WTC11 (cell line): ENCODE results near the gene HECW1. TPM values are rescaled to one million over a fixed set of nuclear protein-coding genes. Genes with fewer than 3 reads are reported as not detected.

Experiments used
- ATAC-seq: fragments of 200-7000 bp; cut with Tn5 transposase; 2 replicates; pipeline ENCODE4 v1.10.0; 2021; ENCODE audit warnings: mild to moderate bottlenecking, moderate library complexity
- CTCF ChIA-PET: fragments of 300-600 bp; sonication (Branson Sonifier 250); formaldehyde crosslinking; loops from one replicate; lab custom pipeline; 2021; ENCODE audit warnings: antibody characterized with exemption; lab: Charles Lee
- POLR2A ChIA-PET: fragments of 350-600 bp; sonication (Branson Sonifier 250); formaldehyde crosslinking; loops from one replicate; lab custom pipeline; 2021; ENCODE audit warnings: antibody characterized with exemption; lab: Charles Lee
- DNase-seq: peaks from one replicate; pipeline ENCODE4 v3.0.0; 2021; ENCODE audit warnings: low spot score
- H3K27ac Mint-ChIP-seq: 2 replicates; pipeline ENCODE4 v1.8.0; 2021; ENCODE audit warnings: mixed read lengths
- H3K27me3 Mint-ChIP-seq: 2 replicates; pipeline ENCODE4 v1.8.0; 2021; ENCODE audit warnings: low read depth, mild to moderate bottlenecking, moderate library complexity, mixed read lengths
- H3K36me3 Mint-ChIP-seq: 2 replicates; pipeline ENCODE4 v1.8.0; 2021; ENCODE audit warnings: mixed read lengths
- H3K4me1 Mint-ChIP-seq: 2 replicates; pipeline ENCODE4 v1.8.0; 2022; ENCODE audit warnings: mixed read lengths
- H3K4me3 Mint-ChIP-seq: 2 replicates; pipeline ENCODE4 v1.8.0; 2021; ENCODE audit warnings: mild to moderate bottlenecking, moderate library complexity, mixed read lengths
- H3K9me3 Mint-ChIP-seq: 2 replicates; pipeline ENCODE4 v1.8.0; 2021; ENCODE audit warnings: mixed read lengths
- ATF2 ChIP-seq: sonication (generic); formaldehyde crosslinking; IDR thresholded peaks from 2 replicates; pipeline ENCODE4 v1.8.1; 2022; ENCODE audit warnings: low read depth, missing genetic modification reagents, borderline replicate concordance
- ATF6 ChIP-seq: sonication (generic); formaldehyde crosslinking; IDR thresholded peaks from 2 replicates; pipeline ENCODE4 v1.8.1; 2023; ENCODE audit warnings: mild to moderate bottlenecking, missing genetic modification reagents
- CTCF ChIP-seq: fragments of 200-600 bp; IDR thresholded peaks from 2 replicates; pipeline ENCODE4 v1.8.0; 2022; ENCODE audit warnings: antibody characterized with exemption
- E2F1 ChIP-seq: sonication (generic); formaldehyde crosslinking; IDR thresholded peaks from 2 replicates; pipeline ENCODE4 v1.8.0; 2022; ENCODE audit warnings: mild to moderate bottlenecking, missing genetic modification reagents
- EMX1 ChIP-seq: fragments of 250-450 bp; sonication (Bioruptor Pico); IDR thresholded peaks from 2 replicates; pipeline ENCODE4 v1.8.0; 2021; ENCODE audit warnings: mild to moderate bottlenecking
- FOXK1 ChIP-seq: sonication (generic); formaldehyde crosslinking; IDR thresholded peaks from 2 replicates; pipeline ENCODE4 v1.8.0; 2022; ENCODE audit warnings: mild to moderate bottlenecking, moderate library complexity, missing genetic modification reagents
- HMGXB4 ChIP-seq: sonication (generic); formaldehyde crosslinking; IDR thresholded peaks from 2 replicates; pipeline ENCODE4 v1.8.1; 2023; ENCODE audit warnings: mild to moderate bottlenecking, moderate library complexity, missing genetic modification reagents
- IRF1 ChIP-seq: sonication (generic); formaldehyde crosslinking; IDR thresholded peaks from 2 replicates; pipeline ENCODE4 v1.8.0; 2023; ENCODE audit warnings: missing genetic modification reagents
- IRF2 ChIP-seq: sonication (generic); formaldehyde crosslinking; IDR thresholded peaks from 2 replicates; pipeline ENCODE4 v1.8.0; 2022; ENCODE audit warnings: low read depth, missing genetic modification reagents, borderline replicate concordance
- JAZF1 ChIP-seq: fragments of 250-450 bp; sonication (Bioruptor Pico); IDR thresholded peaks from 2 replicates; pipeline ENCODE4 v1.9.0; 2021; ENCODE audit warnings: moderate library complexity, mild to moderate bottlenecking, inconsistent platforms
- JUN ChIP-seq: sonication (generic); formaldehyde crosslinking; IDR thresholded peaks from 2 replicates; pipeline ENCODE4 v1.8.0; 2023; ENCODE audit warnings: mild to moderate bottlenecking, missing genetic modification reagents
- MYBL2 ChIP-seq: sonication (generic); formaldehyde crosslinking; IDR thresholded peaks from 2 replicates; pipeline ENCODE4 v1.8.1; 2023; ENCODE audit warnings: mild to moderate bottlenecking, moderate library complexity, missing genetic modification reagents
- NFATC4 ChIP-seq: fragments of 250-450 bp; sonication (Bioruptor Pico); IDR thresholded peaks from 2 replicates; pipeline ENCODE4 v1.9.0; 2021; ENCODE audit warnings: mild to moderate bottlenecking
- NFE2L1 ChIP-seq: sonication (generic); formaldehyde crosslinking; IDR thresholded peaks from 2 replicates; pipeline ENCODE4 v1.8.1; 2023; ENCODE audit warnings: missing genetic modification reagents
- NR3C1 ChIP-seq: sonication (generic); formaldehyde crosslinking; conservative IDR thresholded peaks from 2 replicates; pipeline ENCODE4 v1.8.1; 2023; ENCODE audit warnings: low read depth, mild to moderate bottlenecking, missing genetic modification reagents
- PRRX2 ChIP-seq: fragments of 250-450 bp; sonication (Bioruptor Pico); IDR thresholded peaks from 2 replicates; pipeline ENCODE4 v1.8.0; 2021; ENCODE audit warnings: mild to moderate bottlenecking
- SP1 ChIP-seq: sonication (generic); formaldehyde crosslinking; conservative IDR thresholded peaks from 2 replicates; pipeline ENCODE4 v1.8.1; 2022; ENCODE audit warnings: missing genetic modification reagents
- TEAD4 ChIP-seq: sonication (generic); formaldehyde crosslinking; IDR thresholded peaks from 2 replicates; pipeline ENCODE4 v1.8.0; 2022; ENCODE audit warnings: mild to moderate bottlenecking, missing genetic modification reagents
- ZBTB21 ChIP-seq: sonication (generic); formaldehyde crosslinking; IDR thresholded peaks from 2 replicates; pipeline ENCODE4 v1.8.1; 2023; ENCODE audit warnings: mild to moderate bottlenecking, missing genetic modification reagents, borderline replicate concordance
- ZMAT4 ChIP-seq: fragments of 250-450 bp; sonication (Bioruptor Pico); IDR thresholded peaks from 2 replicates; pipeline ENCODE4 v1.9.0; 2021; ENCODE audit warnings: mild to moderate bottlenecking
- ZNF138 ChIP-seq: sonication (generic); formaldehyde crosslinking; conservative IDR thresholded peaks from 2 replicates; pipeline ENCODE4 v1.8.1; 2022; ENCODE audit warnings: mild to moderate bottlenecking, moderate library complexity, missing genetic modification reagents
- ZNF396 ChIP-seq: fragments of 250-450 bp; sonication (Bioruptor Pico); IDR thresholded peaks from 2 replicates; pipeline ENCODE4 v1.8.0; 2021; ENCODE audit warnings: mild to moderate bottlenecking, moderate library complexity, borderline replicate concordance
- total RNA-seq: library from RNA; stranded (reverse); gene quantifications from 3 replicates; pipeline ENCODE4 v1.2.3, GENCODE V29; 2021

HECW1 gene
- total RNA-seq, 1 experiment from 2014 or later: 6.1 TPM

- TF ChIP-seq HMGXB4 (CRISPR knock-in tag): no peak
- TF ChIP-seq ZNF138: no peak
- no peak for TF ChIP-seq E2F1
- no peak for TF ChIP-seq IRF2 (CRISPR knock-in tag)
- TF ChIP-seq ZNF396: no peak
- TF ChIP-seq ZMAT4: no peak
- TF ChIP-seq SP1 (CRISPR knock-in tag): no peak
- no peak for TF ChIP-seq NFATC4
- TF ChIP-seq NFE2L1 (CRISPR knock-in tag): no peak
These were observed 389.4 kb downstream of the HECW1 start (continued) for GRCh38 chr7:43501870-43502269.

GRCh38 chr7:43502941-43503340 is 390.5 kb downstream of the HECW1 start:
- CTCF ChIA-PET: interaction anchor here (1.3 kb wide), 1 partner anchor 80 kb away, joined by 3 read pairs; the partner anchor contains the start of gene STK17A
- ATAC-seq: no peak

GRCh38 chr7:43505412-43505811 is 393.0 kb downstream of the HECW1 start:
- no peak for ATAC-seq
- no peaks in the 10 kb centered on the region for H3K4me1 Mint-ChIP-seq
- POLR2A ChIA-PET: no interaction called here
- no peak overlapping the region for H3K4me3 Mint-ChIP-seq
- no peaks in the 10 kb centered on the region for H3K36me3 Mint-ChIP-seq
- DNase-seq: no peak
- H3K27ac Mint-ChIP-seq: no peak overlapping the region
- no peaks in the 10 kb centered on the region for H3K9me3 Mint-ChIP-seq
- H3K27me3 Mint-ChIP-seq: no peaks in the 10 kb centered on the region
- CTCF ChIA-PET: no interaction called here
- no peak for TF ChIP-seq JAZF1
- no peak for TF ChIP-seq FOXK1 (CRISPR knock-in tag)
- no peak for TF ChIP-seq PRRX2 (CRISPR knock-in tag)
- no peak for TF ChIP-seq IRF1 (CRISPR knock-in tag)
- TF ChIP-seq TEAD4 (CRISPR knock-in tag): no peak
- no peak for TF ChIP-seq ATF6 (CRISPR knock-in tag)
- TF ChIP-seq HMGXB4 (CRISPR knock-in tag): no peak
- no peak for TF ChIP-seq ZBTB21

More at GRCh38 chr7:43502941-43503340, 390.5 kb downstream of the HECW1 start:
- POLR2A ChIA-PET: interaction anchor here (0.9 kb wide), 1 partner anchor 80 kb away, joined by 3 read pairs; the partner anchor contains the start of gene STK17A
- H3K27me3 Mint-ChIP-seq: no peaks in the 10 kb centered on the region
- no peaks in the 10 kb centered on the region for H3K9me3 Mint-ChIP-seq
- H3K27ac Mint-ChIP-seq: no peak overlapping the region
- H3K4me3 Mint-ChIP-seq: no peak overlapping the region
- no peaks in the 10 kb centered on the region for H3K36me3 Mint-ChIP-seq
- H3K4me1 Mint-ChIP-seq: no peaks in the 10 kb centered on the region
- DNase-seq: no peak
- TF ChIP-seq ATF2 (CRISPR knock-in tag) (no peak), CTCF (no peak), NR3C1 (CRISPR knock-in tag) (no peak), EMX1 (CRISPR knock-in tag) (no peak), JUN (no peak), MYBL2 (CRISPR knock-in tag) (no peak)
